Stimulated activated CD4-positive, alpha-beta T cell treated with anti-CD3 and anti-CD28 coated beads, Interleukin-4, amount 100 ng/mL, for 1 hour (primary cell): ENCODE results near the gene SMAD7.

Source experiments
- DNase-seq: peaks from one replicate; pipeline ENCODE4 v3.0.0-alpha.2; 2020

The SMAD7 gene

DNA sequence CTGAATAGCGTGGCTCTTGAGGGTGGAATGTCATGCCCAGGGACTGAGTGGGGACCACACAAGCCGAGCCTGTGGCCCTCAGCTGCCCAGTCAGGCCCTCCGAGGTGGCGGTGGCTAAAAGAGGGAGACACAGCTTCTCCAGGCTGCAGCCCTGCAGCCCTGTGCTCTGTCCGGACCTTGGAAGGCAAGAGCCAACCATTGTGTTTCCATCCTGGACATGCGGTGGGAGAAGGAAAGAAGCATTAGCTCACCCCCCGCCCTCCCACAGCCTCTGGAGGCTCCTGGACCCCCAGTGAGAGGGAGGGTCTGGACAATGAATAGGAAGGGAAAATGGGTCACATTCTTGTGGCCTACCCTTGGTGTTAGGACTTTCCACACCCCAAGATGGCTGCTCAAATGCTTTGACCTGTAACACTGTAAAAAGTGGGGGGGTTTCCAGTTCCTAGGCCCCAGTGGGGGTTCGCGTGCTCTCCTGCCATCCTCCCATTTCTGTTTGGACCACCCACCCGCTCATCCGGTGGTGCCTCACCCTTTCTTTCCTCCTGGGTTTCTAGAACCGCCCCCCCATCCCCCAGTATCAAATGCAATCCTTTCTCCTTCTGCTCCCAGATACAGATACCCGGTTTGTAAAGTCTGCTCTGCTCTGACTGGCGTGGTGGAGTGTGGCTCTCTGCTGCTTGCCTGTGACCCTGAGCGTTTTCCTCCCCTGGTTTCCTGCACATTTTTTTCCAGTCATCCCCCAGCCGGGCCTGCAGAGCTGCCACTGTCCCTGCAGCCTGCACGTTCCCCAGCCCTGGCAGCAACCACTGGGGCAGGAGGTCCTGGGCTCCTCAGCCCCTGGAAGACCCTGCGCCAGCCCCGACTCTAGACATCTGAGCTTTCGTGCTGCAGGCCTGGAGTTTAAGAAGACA is 36.3 kb upstream of the SMAD7 start:
- no peak for DNase-seq

DNA sequence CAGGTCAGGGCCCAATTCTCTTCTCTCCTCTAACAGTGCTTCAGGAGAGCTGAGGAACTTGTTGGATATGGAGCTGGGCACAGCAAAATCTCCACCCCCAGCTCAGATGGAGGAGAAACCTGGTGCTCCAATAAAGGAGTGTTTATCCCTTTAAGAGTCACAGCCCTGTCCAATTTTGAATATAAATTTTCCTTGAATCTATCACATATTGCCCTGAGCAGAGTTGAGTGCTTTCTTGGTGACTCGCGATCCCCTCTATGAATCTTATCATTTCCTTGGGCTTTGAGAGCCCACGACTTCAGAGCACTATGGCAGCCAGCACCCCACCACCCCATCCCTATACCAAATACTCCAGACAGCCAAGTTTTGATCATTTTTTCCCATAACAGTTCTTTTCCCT is 34.4 kb upstream of the SMAD7 start:
- DNase-seq, result no peak

GRCh38 chr18:48983793-48984437 is 33.1 kb upstream of the SMAD7 start:
- DNase-seq, result no peak

DNA sequence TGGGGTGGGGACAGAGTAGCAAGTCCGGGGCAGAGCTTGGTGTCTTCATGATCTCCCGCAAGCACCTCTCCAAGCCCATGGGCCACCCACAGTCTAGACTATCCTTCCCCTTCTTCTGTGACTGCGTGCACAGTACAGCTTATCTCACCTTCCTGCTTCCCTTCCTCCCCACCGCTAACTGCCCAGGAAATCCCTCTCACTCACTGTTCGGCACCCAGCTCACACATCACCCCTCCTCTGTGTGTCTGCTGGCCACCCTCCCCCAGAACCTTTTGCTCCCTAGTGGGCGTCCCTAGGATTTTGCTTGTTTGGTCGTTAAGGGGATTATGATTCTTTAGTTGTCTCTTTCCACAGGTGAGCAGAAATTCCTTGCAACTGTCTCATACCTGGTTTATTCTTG is 31.5 kb upstream of the SMAD7 start:
- DNase-seq, result no peak

- no peak for DNase-seq
Measured at GRCh38 chr18:48979944-48980890, 29.5 kb upstream of the SMAD7 start.

DNA sequence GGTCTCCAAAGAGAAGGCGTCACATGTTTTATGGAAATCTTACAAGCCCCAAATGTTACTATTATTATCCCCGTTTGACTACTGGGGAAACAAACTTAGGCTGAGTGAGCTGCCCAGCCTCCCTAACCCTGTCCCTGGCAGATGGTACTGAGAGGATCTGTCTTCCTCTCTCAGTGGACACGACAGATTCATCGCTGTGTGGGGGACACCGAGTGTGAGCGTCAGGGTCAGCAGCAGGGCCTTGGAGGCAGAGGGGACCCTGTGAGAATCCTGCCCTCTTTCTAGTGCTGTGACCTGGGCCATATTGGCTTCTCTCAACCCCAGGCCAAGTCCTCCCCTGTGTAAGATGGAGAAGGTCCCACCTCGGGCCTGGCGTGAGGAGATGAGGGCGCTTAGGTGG is 27.1 kb upstream of the SMAD7 start:
- DNase-seq, result no peak

DNA sequence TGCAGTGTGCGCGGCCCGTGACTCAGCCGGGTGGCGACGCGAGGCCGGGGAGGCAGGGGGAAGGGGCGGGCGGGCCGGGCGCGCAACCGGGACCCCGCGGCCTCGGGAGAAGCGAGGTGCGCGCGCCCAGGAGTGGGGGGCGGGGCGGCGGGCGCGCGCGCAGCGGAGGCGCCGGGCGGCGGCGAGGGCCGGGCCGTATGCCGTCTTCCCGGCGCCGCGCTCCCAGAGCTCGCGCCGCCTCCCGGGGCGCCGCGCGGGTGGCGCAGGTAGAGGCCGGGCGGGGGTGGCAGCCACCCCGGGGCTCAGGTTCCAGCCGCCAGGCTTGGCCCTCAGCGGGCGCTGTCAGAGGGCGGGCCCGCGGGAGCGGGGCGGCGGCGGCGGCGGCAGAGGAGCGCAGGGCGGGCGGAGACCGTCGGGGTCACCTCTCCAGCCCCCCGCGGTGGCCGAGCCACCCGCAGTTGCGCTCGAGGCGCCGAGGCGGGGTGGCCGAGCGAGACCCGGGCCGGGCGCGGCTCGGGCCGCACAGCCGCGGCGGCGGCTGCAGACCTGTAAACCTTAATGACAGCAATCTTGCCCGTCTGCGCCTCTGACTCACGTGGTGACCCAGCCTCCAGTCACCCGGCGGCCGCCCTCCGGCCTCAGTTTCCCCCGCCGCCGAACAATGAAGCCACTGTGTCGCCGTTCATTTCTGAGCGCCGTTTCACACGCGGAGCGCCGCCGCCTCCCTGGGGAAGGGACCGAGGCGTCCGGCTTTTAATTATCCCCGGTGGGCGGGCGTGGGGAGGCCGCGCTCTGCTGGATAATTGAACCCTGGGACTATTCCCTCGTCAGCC is 25.3 kb upstream of the SMAD7 start:
- peak; percentile 70 for DNase-seq

DNA sequence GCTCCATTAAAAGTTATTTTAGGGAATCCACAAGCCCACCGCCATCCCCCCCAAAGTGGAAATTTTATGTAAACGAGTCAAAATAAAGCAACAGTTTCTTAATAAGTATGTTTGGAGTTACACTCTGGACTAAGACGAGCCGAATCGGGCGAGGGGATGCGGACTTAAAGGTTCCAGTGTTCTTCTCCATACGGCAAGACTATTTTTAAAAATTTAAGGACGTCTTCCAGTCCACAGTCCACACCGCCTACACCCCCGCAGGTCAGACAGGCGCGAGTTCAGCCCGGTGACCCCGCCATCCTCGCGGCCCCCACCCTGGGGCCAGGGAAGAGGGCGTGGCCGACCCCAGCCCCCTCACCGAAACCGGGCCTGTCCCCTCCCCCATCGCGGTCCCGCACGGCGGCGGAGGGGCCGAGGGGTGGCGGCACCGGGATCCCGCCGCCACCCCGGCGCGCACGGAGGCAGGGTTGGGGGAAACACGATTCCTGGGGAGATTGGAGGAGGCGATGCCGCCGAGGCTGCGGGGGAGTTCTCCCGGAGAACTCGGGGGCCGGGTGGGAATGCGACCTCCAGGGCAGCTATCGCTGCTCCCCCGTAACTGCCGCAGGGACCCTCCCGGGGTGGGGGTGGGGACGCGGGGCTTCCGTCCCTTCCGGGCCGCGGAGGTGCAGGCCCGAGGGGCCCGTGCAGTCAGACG is 24.5 kb upstream of the SMAD7 start:
- DNase-seq, result no peak

- no peak for DNase-seq
Measured at GRCh38 chr18:48974304-48975119, 23.7 kb upstream of the SMAD7 start.

GRCh38 chr18:48973731-48974130 is 23.0 kb upstream of the SMAD7 start:
- DNase-seq, result no peak

GRCh38 chr18:48968412-48969215 is 17.8 kb upstream of the SMAD7 start:
- DNase-seq, result no peak

DNA sequence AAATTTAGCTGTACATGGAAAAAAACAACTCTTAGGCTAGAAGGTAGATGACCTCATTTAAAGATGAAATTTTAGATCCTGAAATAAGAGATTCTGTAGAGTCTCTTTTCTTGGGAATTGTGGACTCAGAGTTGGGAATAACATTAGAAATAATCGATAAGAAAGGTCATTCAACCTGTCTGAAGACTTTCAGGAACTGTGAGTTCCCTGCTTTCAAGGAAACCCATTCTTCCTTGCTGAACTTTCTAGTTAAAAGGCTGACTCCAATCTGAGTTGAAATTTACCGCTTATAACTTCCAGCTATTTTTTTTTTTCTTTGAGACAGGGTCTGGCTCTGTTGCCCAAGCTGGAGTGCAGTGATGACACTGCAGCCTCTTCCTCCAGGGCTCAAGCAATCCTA is 16.8 kb upstream of the SMAD7 start:
- no peak for DNase-seq

GRCh38 chr18:48966523-48966922 is 15.8 kb upstream of the SMAD7 start:
- no peak for DNase-seq

- DNase-seq, result no peak
Measured at GRCh38 chr18:48963586-48964470, 13.1 kb upstream of the SMAD7 start.

DNA sequence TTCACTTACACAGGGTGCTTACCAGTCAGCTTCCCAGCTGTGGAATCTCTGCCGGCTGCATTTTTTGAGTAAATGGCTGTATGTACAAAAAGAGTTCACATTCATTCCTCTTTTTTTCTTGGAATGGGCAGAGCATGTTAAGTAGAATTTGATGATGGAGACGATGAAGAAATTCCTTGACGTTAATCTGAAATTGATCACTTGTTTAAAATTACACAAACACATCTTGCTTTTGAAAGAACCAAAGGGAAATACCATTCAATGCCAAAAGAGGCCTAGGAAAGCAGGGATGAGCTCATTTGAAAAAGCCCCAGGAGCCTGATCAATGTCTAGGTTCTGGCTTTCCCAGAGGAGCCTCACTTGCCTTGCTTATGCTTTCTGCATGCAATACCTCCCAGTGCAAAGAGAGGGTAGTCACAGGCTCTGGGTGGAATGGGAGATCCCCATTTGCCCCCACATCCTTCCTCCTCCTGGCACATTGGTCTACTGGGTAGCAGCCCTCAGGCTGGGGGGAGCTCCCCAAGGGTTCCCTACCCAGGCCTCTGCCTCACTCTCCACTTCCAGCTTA is 12.3 kb upstream of the SMAD7 start:
- no peak for DNase-seq

DNA sequence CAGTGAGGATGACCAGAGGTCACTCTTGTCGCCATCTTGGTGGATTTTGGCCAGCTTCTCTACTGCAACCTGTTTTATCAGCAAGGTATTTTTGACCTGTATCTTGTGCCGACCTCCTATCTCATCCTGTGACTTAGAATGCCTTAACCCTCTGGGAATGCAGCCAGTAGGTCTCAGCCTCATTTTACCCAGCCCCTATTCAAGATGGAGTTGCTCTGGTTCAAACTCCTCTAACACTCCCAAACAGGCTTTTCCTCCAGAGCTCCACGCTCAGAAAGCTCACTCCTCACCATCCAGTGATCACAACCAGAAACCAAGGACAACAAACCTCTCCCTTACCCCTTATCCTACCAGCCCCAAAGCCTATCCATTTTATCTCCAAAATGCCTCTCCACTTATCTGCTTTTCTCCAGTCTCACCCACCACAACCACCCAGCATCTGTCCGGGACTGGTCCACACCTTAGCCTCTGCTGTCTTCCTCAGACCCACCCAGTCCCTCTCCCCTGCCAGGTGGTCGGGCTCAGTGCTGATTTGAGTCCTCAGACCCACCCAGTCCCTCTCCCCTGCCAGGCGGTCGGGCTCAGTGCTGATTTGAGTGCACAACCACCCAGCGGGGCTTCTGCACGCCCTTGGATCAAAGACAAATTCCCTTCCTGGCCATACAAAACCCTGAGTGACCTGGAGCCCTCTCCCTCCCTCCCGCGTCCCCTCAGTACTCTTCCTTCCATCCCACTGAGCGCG is 11.7 kb upstream of the SMAD7 start:
- no peak for DNase-seq

DNA sequence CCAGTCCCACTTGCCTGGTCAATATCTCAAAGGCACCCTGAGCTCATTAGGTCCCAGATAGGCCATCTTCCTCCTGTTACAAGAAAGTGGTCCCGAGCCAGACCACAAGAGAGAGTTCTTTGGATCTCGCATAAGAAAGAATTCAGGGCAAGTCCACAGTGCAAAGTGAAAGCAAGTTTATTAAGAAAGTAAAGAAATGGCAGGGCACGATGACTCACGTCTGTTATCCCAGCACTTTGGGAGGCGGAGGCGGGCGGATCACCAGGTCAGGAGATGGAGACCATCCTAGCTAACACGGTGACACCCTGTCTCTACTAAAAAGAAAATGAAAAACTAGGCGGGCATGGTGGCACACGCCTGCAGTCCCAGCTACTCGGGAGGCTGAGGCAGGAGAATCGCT is 10.8 kb upstream of the SMAD7 start:
- no peak for DNase-seq
